ENCODE results near the gene ITGB5.
"Not testable (repeated sequence)": the region's sequence is repeated elsewhere in the genome, so short reads cannot be mapped to it uniquely, and the experiment has no call there.

The ITGB5 gene

DNA sequence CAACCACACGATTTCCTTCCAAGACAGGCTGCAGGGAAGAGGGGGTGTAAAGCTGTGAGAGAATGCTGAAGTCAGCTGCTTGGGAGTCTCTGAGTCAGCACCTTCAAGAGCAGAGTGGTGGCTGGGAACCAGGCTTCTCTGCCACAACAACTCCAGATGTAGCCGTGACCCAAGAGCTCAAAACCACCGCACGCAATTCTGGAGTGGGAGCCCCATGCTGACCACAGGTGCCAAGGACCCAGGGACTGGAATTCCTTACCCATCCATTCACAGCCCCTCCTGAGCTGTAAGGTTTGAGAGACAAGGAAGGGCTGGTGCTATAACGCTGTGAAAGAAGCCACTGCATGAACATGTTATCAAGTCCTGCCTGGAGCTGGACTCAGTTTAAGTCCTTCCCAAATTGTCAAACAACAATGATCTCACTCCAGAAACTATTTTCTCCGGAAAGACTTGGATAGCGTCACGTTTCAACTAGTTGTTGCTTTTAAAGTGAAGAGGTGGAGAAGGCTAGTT is 95.5 kb downstream of the ITGB5 start:
- in situ Hi-C loops (cut with MboI; ENCODE audit: low sequenced_read_pairs) = no loop called here

- in situ Hi-C loops (cut with MboI; ENCODE audit: low sequenced_read_pairs) = no loop called here
These were observed 96.0 kb downstream of the ITGB5 start for GRCh38 chr3:124791142-124791541.

- in situ Hi-C loops (cut with MboI; ENCODE audit: low sequenced_read_pairs) = not testable (repeated sequence)
These were observed 98.1 kb downstream of the ITGB5 start for GRCh38 chr3:124789103-124789502.

DNA sequence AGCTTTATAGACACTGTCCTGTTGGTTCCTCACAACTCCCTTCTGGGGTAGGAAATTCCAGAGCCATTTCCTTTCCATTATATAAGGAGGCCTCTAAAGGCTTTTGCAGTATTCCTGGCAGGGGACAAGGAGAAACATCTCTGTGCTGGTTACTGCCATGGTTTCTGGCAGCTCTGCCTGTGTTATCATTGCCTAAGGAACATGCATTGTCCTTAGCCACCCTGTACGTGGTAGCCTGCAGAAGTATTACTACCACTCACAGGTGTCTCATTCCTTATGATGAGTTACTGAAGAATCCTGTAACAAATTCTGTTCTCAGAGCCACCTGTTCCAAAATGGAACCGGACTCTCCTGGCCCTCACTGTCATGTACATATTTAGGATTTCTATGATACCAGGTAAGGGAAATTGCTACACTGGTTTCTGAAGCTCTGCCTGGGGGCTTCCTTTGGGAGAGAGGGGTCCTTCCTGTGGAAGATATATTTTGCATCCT is 98.9 kb downstream of the ITGB5 start:
- in situ Hi-C loops (cut with MboI; ENCODE audit: low sequenced_read_pairs) = no loop called here

GRCh38 chr3:124787476-124788195 is 99.5 kb downstream of the ITGB5 start:
- in situ Hi-C loops (cut with MboI; ENCODE audit: low sequenced_read_pairs) = no loop called here

DNA sequence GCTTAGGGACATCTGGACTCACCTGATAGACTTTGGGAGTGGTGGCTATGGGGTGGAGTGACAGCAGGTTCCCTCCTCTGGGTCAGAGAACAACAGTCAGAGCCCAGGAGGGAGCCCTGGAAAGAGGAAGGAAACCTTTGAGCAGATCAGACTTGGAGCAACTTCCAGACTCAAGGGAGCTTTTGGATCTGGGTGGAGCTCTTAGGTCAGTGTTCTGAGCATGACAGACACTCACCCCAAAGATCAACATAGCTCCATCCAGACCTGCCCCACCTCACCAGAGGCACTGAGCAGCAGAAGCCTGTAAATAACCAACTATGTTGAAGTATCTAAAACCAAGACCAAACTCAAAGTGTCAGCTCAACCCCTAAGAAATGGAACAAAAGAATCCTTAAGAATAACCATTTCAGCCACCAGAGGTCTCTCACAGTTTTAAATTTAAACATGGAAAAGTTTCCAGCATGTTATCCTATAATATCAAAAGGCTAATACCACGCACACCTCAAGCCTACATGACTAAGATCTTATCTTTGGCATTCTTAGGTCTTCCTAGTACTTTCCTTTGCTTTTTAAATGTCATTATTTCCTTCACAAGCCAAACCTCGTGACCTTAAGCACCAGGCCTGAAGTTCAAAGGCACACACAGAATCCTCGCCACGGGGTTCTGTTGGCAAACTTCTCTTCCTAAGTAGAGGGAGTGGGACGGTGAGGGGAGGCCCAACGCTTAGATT is 100.5 kb downstream of the ITGB5 start:
- in situ Hi-C loops (cut with MboI; ENCODE audit: low sequenced_read_pairs) = no loop called here

- in situ Hi-C loops (cut with MboI; ENCODE audit: low sequenced_read_pairs) = no loop called here
These were observed 101.2 kb downstream of the ITGB5 start for GRCh38 chr3:124785973-124786372.

DNA sequence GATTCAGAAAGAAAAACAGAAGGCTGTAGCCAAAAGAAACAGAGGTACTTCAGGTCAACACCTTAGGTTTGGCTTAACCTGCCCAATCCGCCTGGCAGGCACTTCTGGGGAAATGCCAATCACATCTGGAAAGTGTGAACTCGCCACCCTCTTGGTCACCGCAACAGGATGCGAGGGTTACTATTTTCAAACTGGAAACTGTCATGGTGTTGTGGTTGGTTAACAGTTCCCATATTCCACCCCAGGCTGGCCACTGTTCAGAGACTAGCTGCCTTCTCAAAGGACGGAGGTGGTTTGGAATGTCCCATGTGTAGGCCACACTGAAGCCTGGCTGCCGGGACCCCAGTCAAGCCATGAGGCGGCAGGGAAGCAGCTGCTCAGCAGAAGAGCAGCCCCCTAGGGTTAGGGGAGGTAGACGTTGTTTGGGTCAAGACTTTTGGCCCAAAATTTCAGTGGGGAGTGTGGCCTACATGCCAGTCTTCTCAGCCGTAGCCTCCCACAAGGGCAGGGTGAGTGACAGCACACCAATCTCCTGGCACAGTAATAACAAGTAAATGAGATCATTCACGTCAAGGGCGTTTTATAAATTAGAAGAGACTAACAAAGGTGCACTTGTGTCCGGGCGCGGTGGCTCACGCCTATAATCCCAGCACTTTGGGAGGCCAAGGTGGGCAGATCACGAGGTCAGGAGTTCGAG is 102.3 kb downstream of the ITGB5 start:
- in situ Hi-C loops (cut with MboI; ENCODE audit: low sequenced_read_pairs) = no loop called here

- in situ Hi-C loops (cut with MboI; ENCODE audit: low sequenced_read_pairs) = no loop called here
These were observed 103.5 kb downstream of the ITGB5 start for GRCh38 chr3:124783696-124784095.

DNA sequence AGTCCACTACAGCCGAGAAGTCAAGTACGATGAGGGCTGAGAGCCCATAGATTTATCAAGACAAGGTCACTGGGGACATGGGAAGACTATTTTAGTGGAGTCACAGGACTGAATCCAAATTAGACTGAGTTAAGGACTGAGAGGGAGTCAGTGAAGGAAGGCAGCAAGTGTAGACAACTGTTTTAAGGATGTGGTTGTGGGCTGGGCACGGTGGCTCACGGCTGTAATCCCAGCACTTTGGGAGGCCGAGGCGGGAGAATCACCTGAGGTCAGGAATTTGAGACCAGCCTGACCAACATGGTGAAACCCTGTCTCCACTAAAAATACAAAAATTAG is 104.8 kb downstream of the ITGB5 start:
- in situ Hi-C loops (cut with MboI; ENCODE audit: low sequenced_read_pairs) = not testable (repeated sequence)

- in situ Hi-C loops (cut with MboI; ENCODE audit: low sequenced_read_pairs) = no loop called here
These were observed 105.4 kb downstream of the ITGB5 start for GRCh38 chr3:124781476-124782376.

DNA sequence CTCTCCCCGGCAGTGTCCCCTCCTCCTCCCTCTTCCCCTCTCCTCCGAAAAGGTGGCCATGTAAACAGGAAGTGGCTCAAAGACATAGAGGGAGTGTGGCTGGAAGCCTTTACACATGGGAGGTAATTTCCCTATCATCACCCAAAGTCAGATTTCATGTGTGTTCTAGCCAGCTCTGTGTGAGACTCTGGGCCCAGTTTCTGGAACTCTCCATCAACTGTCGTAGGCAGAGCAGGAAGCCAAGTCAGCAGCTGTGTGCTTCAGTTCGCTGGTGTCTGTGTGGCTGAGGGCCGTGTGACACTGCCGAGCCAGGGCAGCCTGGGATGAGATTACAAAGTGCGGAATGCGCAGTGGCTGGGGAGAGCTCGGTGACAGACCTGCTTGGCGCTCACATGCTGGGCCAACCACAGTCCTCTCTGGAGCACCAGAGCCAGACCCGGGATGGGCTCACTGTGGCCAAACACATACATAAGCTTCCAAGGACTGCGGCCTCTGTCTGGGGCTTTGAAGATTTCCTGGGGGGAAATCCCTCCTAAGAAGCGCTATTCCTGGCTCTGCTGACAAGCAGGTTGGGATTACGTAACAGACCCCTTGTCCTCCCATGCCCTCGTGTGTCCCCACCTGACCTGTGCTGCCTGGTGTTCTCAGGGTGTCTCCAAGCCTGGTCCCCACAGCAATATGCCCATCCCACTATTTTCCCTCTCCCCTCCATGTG is 106.2 kb downstream of the ITGB5 start:
- in situ Hi-C loops (cut with MboI; ENCODE audit: low sequenced_read_pairs) = no loop called here

- in situ Hi-C loops (cut with MboI; ENCODE audit: low sequenced_read_pairs) = no loop called here
These were observed 106.8 kb downstream of the ITGB5 start for GRCh38 chr3:124780356-124780755.

- in situ Hi-C loops (cut with MboI; ENCODE audit: low sequenced_read_pairs) = no loop called here
These were observed 107.4 kb downstream of the ITGB5 start for GRCh38 chr3:124779751-124780191.

DNA sequence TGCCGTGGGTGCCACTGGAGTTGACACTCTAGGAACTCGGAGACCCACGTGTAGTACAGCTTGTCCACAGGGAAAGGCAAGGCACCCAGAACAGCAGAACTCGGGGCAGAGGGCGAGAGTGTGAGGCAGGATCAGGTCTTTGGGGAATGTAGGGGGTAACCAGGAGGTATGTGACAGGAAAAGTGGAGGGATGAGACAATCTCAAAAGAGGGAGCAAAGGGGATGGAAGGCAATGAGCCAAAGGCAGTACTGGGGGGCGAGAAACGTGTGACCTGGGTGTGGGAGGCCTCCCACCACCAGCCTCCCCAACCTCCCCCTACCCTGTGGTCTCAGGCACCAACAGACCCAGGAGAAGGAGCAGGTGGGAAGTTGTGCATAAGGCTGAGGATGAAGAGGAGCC is 108.0 kb downstream of the ITGB5 start:
- in situ Hi-C loops (cut with MboI; ENCODE audit: low sequenced_read_pairs) = no loop called here

- in situ Hi-C loops (cut with MboI; ENCODE audit: low sequenced_read_pairs) = no loop called here
These were observed 109.2 kb downstream of the ITGB5 start for GRCh38 chr3:124777762-124778470.

- in situ Hi-C loops (cut with MboI; ENCODE audit: low sequenced_read_pairs) = no loop called here
These were observed 110.3 kb downstream of the ITGB5 start for GRCh38 chr3:124776856-124777255.

- in situ Hi-C loops (cut with MboI; ENCODE audit: low sequenced_read_pairs) = no loop called here
These were observed 111.3 kb downstream of the ITGB5 start for GRCh38 chr3:124775877-124776276.

GRCh38 chr3:124774841-124775402 is 112.2 kb downstream of the ITGB5 start:
- in situ Hi-C loops (cut with MboI; ENCODE audit: low sequenced_read_pairs) = no loop called here
